GM19351 (cell line): ENCODE results near the gene FAM9B.

Source experiments
- ATAC-seq: cut with Tn5 transposase; IDR thresholded peaks from one replicate; pipeline ENCODE4 v1.9.1; 2021; ENCODE audit warnings: mild to moderate bottlenecking, moderate library complexity; ENCODE audit not compliant: unreplicated experiment

The FAM9B gene

GRCh38 chrX:8981723-8982122 lies 52.2 kb downstream of the FAM9B start:
- ATAC-seq, result no peak

GRCh38 chrX:8980756-8981155 lies 53.2 kb downstream of the FAM9B start:
- ATAC-seq, result no peak
